ENCODE results near the gene PRDX4.

GRCh38 chrX:23637187-23637586 lies 30.1 kb upstream of the PRDX4 start:
- TF ChIP-seq CTCF (conservative IDR thresholded peaks at IDR 0.05; ENCODE audit: low read length) (no peak), EZH2phosphoT487 (IDR thresholded peaks at IDR 0.05; ENCODE audit: borderline replicate concordance, low read depth, low read length) (no peak)
